Breast epithelium (tissue), 4 donors: ENCODE data around the gene GHRH. TPM values are rescaled to one million over a fixed set of nuclear protein-coding genes. Genes with fewer than 3 reads are reported as not detected.

ENCODE experiments used
- DNase-seq, 2 donors: peaks; one replicate each; pipeline ENCODE4 v3.0.0-alpha.2; 2019; ENCODE audit warnings: low spot score in 2 of 2
- H3K27ac ChIP-seq, 2 donors: fragments of 200-600 bp; sonication (generic) in 1 of 2; one replicate each; pipeline ENCODE4 v1.5.1; 2016 to 2019; ENCODE audit warnings: mild to moderate bottlenecking in 1 of 2
- H3K27me3 ChIP-seq, 2 donors: fragments of 200-600 bp; sonication (generic) in 1 of 2; one replicate each; pipeline versions ENCODE4 v1.5.1 to v1.6.0; 2017 to 2019; ENCODE audit warnings: control low read depth in 1 of 2, mild to moderate bottlenecking in 1 of 2
- H3K36me3 ChIP-seq: fragments of 200-600 bp; one replicate; pipeline ENCODE4 v1.5.1; 2019
- H3K4me1 ChIP-seq, 2 donors: fragments of 200-600 bp; sonication (generic); one replicate each; pipeline ENCODE4 v1.5.1; 2016 to 2019; ENCODE audit warnings: control low read depth in 1 of 2
- H3K4me3 ChIP-seq, 3 donors: fragments of 200-600 bp; sonication (generic); 1 replicate in 2 of 3; 2 replicates in 1 of 3; pipeline ENCODE4 v1.5.1; 2016 to 2019; ENCODE audit warnings: mild to moderate bottlenecking in 3 of 3, moderate library complexity in 2 of 3
- H3K9me3 ChIP-seq, 2 donors: fragments of 200-600 bp; sonication (generic) in 1 of 2; one replicate each; pipeline ENCODE4 v1.5.1; 2016 to 2019; ENCODE audit warnings: control low read depth in 1 of 2
- CTCF ChIP-seq, 3 donors: fragments of 450-650 bp; IDR thresholded peaks; one replicate each; pipeline ENCODE4 v1.5.1; 2016 to 2017; ENCODE audit warnings: antibody characterized with exemption in 3 of 3, mild to moderate bottlenecking in 3 of 3, moderate library complexity in 3 of 3
- POLR2A ChIP-seq: fragments of 450-650 bp; IDR thresholded peaks from one replicate; pipeline ENCODE4 v1.6.1; 2016; ENCODE audit warnings: antibody characterized with exemption, mild to moderate bottlenecking, moderate library complexity
- POLR2AphosphoS5 ChIP-seq, 3 donors: sonication (generic); formaldehyde crosslinking; IDR thresholded peaks; one replicate each; pipeline ENCODE4 v1.6.1; 2017; ENCODE audit warnings: antibody characterized with exemption in 3 of 3
- intact Hi-C: fragments of 100-400 bp; cut with DNase I; formaldehyde crosslinking; loops from one replicate; pipeline ENCODE4 v1.15.1; 2023; ENCODE audit warnings: low total_unique reads
- total RNA-seq, 3 donors: library from RNA; depleted of rRNA; stranded (reverse); fragments of >200 nt; gene quantifications; one replicate each; pipeline ENCODE4 v1.1.0, GENCODE V29; 2016

The GHRH gene
- total RNA-seq, 3 donors from 2014 or later = not detected

GRCh38 chr20:37220731-37221130 lies 40.9 kb downstream of the GHRH start:
- Histone ChIP-seq H3K9me3 (no peaks in the 10 kb centered on the region), H3K4me1 (no peaks in the 10 kb centered on the region), H3K4me3 (no peak overlapping the region), H3K36me3 (no peaks in the 10 kb centered on the region), H3K27ac (peak overlapping the region in 1 of 2 donors; percentile 44), H3K27me3 (no peaks in the 10 kb centered on the region)
- TF ChIP-seq POLR2AphosphoS5 (IDR thresholded peaks at IDR 0.05) (no peak), CTCF (IDR thresholded peaks at IDR 0.05) (no peak), POLR2A (no peak)
- intact Hi-C loops = no loop called here
- no peak for DNase-seq

DNA sequence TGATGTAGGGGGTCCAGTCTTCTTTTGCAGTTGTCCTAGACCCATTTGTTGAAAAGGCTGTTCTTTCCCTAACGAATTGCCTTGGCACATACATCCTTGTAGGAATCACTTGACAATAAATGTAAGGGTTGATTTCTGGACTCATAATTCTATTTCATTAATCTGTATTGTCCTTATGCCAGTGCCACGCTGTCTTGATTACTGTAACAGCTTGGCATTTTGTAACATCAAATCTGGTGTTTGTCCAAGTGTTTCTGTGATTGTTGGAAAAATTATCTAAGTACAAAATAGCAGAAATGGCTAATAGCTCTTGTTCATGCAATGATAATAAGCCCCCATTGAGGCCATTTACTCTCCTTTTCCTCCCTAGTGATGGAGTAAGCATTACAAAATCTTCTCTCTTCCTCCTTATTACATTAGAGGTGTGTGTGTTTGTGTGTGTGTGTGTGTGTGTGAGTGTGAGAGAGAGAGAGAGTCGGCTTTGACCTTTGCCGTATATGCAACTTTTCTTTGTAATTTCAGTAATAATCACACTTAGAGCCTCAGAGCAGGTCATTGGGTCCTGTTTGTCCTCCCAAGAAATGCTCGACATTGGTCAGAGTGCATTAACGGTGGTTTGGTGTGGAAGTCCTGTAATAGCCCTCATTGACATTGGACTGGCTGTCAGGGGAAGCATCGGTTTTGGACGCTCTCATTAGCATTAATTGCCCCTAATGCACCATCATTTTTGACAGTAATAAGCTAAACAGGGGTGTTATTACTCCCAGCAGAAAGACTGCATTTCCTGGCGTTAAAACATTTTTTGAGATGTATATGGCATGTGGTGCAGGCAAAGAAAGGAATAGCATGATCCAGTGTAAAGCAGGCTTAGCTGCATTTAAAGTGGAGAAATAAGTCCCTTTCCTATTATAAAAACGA lies 41.6 kb downstream of the GHRH start:
- DNase-seq = no peak
- H3K36me3 ChIP-seq = no peaks in the 10 kb centered on the region
- H3K9me3 ChIP-seq = no peaks in the 10 kb centered on the region
- H3K27me3 ChIP-seq = no peaks in the 10 kb centered on the region
- peak overlapping the region in 1 of 2 donors; percentile 44 for H3K27ac ChIP-seq
- no peaks in the 10 kb centered on the region for H3K4me1 ChIP-seq
- no peak overlapping the region for H3K4me3 ChIP-seq
- TF ChIP-seq POLR2A (no peak), POLR2AphosphoS5 (IDR thresholded peaks at IDR 0.05) (no peak)
- intact Hi-C loops = no loop called here

DNA sequence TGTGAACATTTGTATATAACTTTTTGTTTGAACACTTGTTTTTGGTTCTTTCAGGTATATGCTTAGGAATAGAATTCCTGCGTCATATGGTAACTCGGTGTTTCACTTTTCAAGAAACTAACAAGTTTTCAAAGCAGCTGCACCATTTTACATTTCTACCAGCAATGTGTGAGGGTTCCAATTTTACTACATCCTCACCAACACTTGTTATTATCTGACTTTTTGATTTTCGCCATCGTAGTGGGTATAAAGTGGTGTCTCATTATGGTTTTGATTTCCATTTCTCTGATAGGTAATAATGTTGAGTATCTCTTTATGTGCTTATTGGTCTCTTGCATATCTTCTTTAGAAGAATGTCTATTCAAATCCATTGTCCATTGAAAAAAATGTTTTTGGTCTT lies 42.6 kb downstream of the GHRH start:
- Histone ChIP-seq H3K9me3 (no peaks in the 10 kb centered on the region), H3K4me1 (no peaks in the 10 kb centered on the region), H3K4me3 (no peak overlapping the region), H3K27me3 (no peaks in the 10 kb centered on the region), H3K27ac (no peak overlapping the region), H3K36me3 (no peaks in the 10 kb centered on the region)
- TF ChIP-seq CTCF (IDR thresholded peaks at IDR 0.05) (no peak), POLR2AphosphoS5 (IDR thresholded peaks at IDR 0.05) (no peak), POLR2A (no peak)
- no peak for DNase-seq
- intact Hi-C loops = no loop called here

DNA sequence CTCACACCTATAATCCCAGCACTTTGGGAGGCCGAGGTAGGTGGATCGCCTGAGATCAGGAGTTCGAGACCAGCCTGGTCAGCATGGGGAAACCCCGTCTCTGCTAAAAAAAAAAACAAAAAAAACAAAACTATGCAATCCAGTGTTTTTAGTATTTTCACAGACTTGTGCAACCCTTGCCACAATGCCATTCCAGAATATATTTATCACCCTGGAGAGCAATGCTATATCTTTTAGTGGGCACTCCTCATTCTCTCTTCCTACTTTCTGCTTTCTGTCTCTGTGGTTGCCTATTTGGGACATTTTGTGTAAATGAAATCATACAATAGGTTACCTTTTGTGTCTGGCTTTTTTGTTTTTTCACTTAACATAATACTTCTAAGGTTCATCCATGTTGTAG lies 43.2 kb downstream of the GHRH start:
- no peak for DNase-seq
- H3K4me3 ChIP-seq = no peak overlapping the region
- no peak for TF ChIP-seq POLR2A
- no peaks in the 10 kb centered on the region for H3K27me3 ChIP-seq
- intact Hi-C loops = no loop called here
- H3K27ac ChIP-seq = no peak overlapping the region
- H3K9me3 ChIP-seq = no peaks in the 10 kb centered on the region
- H3K4me1 ChIP-seq = no peaks in the 10 kb centered on the region
- H3K36me3 ChIP-seq = no peaks in the 10 kb centered on the region

DNA sequence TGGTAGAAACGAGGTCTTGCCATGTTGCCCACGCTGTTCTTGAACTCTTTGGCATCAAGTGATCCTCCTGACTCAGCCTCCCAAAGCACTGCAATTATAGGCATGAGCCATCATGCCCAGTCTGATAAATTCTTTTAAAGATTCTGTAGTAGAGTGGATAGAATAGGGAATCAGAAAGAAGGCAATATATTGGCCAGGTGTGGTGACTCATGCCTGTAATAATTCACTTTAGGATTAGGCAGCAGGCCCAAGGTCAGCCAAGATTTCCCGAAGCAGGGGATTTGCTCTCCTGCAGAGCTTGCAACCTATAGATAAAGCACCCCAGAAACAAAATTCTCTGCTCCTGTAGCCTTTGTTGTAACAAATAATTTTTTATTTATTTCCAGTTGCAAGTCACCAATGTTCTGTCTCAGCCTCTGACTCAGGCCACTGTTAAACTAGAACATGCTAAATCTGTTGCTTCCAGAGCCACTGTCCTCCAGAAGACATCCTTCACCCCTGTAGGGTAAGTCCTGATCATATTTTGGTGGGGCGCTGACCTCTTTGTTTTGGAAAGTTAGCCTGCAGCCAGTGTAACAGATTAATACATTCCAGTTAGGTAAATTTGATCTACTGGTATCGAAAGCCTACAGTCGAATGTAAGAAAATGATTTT lies 51.8 kb downstream of the GHRH start:
- H3K9me3 ChIP-seq = no peaks in the 10 kb centered on the region
- TF ChIP-seq POLR2A = no peak
- no peak for TF ChIP-seq CTCF (IDR thresholded peaks at IDR 0.05)
- TF ChIP-seq POLR2AphosphoS5 (IDR thresholded peaks at IDR 0.05) = no peak
- no peak overlapping the region for H3K4me3 ChIP-seq
- intact Hi-C loops = loop anchor here (10.0 kb wide), 1 partner anchor 325 kb away; no protein-coding TSS in a partner anchor
- DNase-seq = no peak
- H3K27me3 ChIP-seq = no peaks in the 10 kb centered on the region
- no peaks in the 10 kb centered on the region for H3K36me3 ChIP-seq
- no peaks in the 10 kb centered on the region for H3K4me1 ChIP-seq
- no peak overlapping the region for H3K27ac ChIP-seq

- intact Hi-C loops = loop anchor here (10.0 kb wide), 1 partner anchor 326 kb away; no protein-coding TSS in a partner anchor
- DNase-seq = no peak
- H3K36me3 ChIP-seq = no peaks in the 10 kb centered on the region
Measured at GRCh38 chr20:37209193-37209592, 52.4 kb downstream of the GHRH start.

More at GRCh38 chr20:37209193-37209592, 52.4 kb downstream of the GHRH start:
- no peaks in the 10 kb centered on the region for H3K9me3 ChIP-seq
- no peaks in the 10 kb centered on the region for H3K4me1 ChIP-seq
- H3K27ac ChIP-seq = no peak overlapping the region
- H3K4me3 ChIP-seq = no peak overlapping the region
- TF ChIP-seq POLR2AphosphoS5 (IDR thresholded peaks at IDR 0.05) = no peak
- TF ChIP-seq CTCF (IDR thresholded peaks at IDR 0.05) = no peak
- TF ChIP-seq POLR2A = no peak
- no peaks in the 10 kb centered on the region for H3K27me3 ChIP-seq
